GM19463 (cell line): Measurements from ENCODE around the gene BRD2.

ENCODE experiments used
- ATAC-seq: cut with Tn5 transposase; IDR thresholded peaks from one replicate; pipeline ENCODE4 v1.9.1; 2021; ENCODE audit warnings: mild to moderate bottlenecking, moderate library complexity; ENCODE audit not compliant: unreplicated experiment

Gene BRD2

GRCh38 chr6:33023536-33023935 is 55.1 kb downstream of the BRD2 start:
- no peak for ATAC-seq

GRCh38 chr6:33024521-33024920 is 56.1 kb downstream of the BRD2 start:
- ATAC-seq: no peak

DNA sequence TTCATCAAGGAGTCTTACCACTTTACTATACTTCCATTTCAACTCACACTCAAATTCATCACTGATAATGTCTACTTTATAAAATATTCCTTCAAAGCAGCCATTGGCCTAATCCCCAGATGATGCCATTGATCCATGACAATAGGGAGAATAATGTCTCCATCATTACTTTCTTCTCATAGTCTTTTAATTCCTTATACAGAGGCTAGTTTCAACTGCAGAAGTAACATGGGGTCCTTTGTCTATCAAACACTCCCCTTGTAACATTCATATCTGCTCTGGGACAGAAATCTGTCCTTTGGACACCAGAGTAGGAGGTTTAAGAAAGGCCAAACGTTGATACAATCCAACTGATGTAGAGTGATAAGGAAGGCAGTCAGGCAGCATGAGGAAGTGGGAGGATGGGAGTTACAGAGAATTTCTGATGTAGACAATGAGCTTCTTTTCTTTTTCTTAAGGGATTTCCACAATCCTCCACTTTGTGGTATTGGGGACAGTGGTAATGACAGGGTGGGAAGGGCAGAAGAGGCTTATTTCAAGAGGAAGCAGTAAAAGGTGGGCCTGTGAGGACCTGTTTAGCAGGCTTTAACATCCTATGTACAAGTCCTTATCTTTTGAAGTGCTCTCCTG is 59.9 kb downstream of the BRD2 start:
- no peak for ATAC-seq

DNA sequence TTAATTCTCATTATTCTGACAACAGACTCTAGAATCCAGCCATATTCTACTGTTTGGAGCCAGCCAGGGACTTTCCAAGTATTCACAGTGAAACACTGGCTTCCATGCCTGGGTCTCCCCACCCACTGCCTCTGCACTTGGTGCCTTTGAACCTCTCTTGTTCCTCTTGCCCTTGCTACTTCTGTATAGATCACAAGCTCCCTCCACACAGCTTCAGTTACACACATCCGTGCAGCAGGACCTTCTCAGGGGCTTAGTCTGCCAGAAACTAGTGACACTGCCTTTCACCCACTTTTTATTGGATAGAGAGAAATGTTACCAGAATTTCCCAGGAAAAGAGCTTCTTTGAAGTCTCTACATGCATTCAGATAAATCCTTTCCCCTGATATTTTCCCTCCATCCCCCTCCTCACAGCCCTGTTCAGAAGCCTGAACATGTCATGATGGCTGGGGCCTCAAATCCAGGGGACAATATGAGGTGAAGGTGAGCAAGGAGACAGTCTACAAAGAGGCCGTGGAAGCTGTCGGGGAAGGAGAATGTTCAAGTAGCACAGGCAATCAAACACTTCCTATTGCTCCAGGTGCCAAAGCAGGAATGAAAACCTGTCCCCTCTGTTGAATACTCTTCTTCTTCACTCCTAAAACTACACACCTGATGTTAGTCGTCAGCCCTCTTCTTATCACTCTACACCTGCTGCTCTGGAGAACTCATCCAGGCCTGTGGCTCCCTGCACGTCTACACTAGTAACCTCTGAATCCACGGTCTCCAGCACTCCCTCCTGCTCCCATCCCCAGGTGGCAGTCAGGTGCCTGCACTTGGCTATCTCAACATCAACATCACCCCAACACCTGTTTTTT is 61.2 kb downstream of the BRD2 start:
- peak; percentile 75 for ATAC-seq

DNA sequence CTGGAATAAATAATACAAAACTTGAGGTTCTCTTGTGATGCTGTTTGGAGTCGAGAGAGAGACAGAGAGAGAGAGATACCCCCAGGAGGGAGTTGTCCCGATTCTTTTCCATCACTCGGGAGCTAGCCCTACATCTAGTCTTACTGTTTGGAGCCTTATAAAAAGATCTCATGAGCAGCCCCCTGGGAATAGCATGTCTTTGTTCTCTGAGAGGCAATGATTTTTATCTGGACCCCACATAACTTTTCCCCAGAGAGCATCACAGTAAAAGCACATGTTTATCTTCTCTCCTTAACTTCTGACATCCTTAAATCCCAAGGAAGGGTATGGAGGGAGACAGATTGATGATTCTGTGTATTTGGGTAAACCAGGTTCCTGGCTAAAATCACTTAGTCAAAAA is 61.9 kb downstream of the BRD2 start:
- no peak for ATAC-seq
